ENCODE data around the gene CTRB1. TPM values are rescaled to one million over a fixed set of nuclear protein-coding genes. Genes with fewer than 3 reads are reported as not detected.

CTRB1 gene
- total and polyA plus RNA-seq, 2 of the 13 experiments (the other 11 are each of a cell fraction or from before 2014, with no cell fraction given) = not detected

- peak; percentile 15; the same call in 1 of the 2 replicates for TF ChIP-seq GATAD2A (CRISPR knock-in tag; IDR thresholded peaks at IDR 0.05)
- peak; percentile 12; the same call in 1 of the 2 replicates for TF ChIP-seq HDAC1 (CRISPR knock-in tag; IDR thresholded peaks at IDR 0.05)
- no peak for TF ChIP-seq ZNF556 (CRISPR knock-in tag; IDR thresholded peaks at IDR 0.05; ENCODE audit: borderline replicate concordance)
- TF ChIP-seq AKNA (CRISPR knock-in tag; IDR thresholded peaks at IDR 0.05; ENCODE audit: borderline replicate concordance) = no peak
- 0 out of 2 replicates have a peak, but pooled peaks have one; percentile 11 for TF ChIP-seq ZNF331 (CRISPR knock-in tag; IDR thresholded peaks at IDR 0.05)
- TF ChIP-seq MBNL3 (CRISPR knock-in tag; conservative IDR thresholded peaks at IDR 0.05) = no peak
- TF ChIP-seq ZNF414 (CRISPR knock-in tag; IDR thresholded peaks at IDR 0.05) = no peak
- TF ChIP-seq ZNF280D (CRISPR knock-in tag; IDR thresholded peaks at IDR 0.05) = peak; percentile 68
- no peak for TF ChIP-seq ZNF780A (CRISPR knock-in tag; IDR thresholded peaks at IDR 0.05)
- no peak for TF ChIP-seq ZNF362 (CRISPR knock-in tag; IDR thresholded peaks at IDR 0.05; ENCODE audit: borderline replicate concordance)
- TF ChIP-seq POGZ (CRISPR knock-in tag; IDR thresholded peaks at IDR 0.05) = 0 out of 2 replicates have a peak, but pooled peaks have one; percentile 21
- no peak for TF ChIP-seq ZNF839 (CRISPR knock-in tag; IDR thresholded peaks at IDR 0.05; ENCODE audit: borderline replicate concordance)
- TF ChIP-seq JDP2 (CRISPR knock-in tag; IDR thresholded peaks at IDR 0.05; ENCODE audit: borderline replicate concordance) = no peak; the same call in 1 of the 2 replicates
- no peak for TF ChIP-seq ZNF207 (IDR thresholded peaks at IDR 0.05; ENCODE audit: borderline replicate concordance)
- TF ChIP-seq ZNF530 (CRISPR knock-in tag; IDR thresholded peaks at IDR 0.05; ENCODE audit: low read depth) = no peak
- no peak for TF ChIP-seq ZNF597 (CRISPR knock-in tag; IDR thresholded peaks at IDR 0.05)
- TF ChIP-seq KDM1A (CRISPR knock-in tag; IDR thresholded peaks at IDR 0.05) = no peak
Measured at GRCh38 chr16:75264999-75265910, 46.5 kb downstream of the CTRB1 start (continued).
